Measurements from ENCODE around the gene DNAL1. TPM values are rescaled to one million over a fixed set of nuclear protein-coding genes. Genes with fewer than 3 reads are reported as not detected.

The DNAL1 gene
- total and polyA plus RNA-seq, 2 of the 4 experiments (the other 2 are of a cell fraction), result 4.5 to 5.4 TPM

DNA sequence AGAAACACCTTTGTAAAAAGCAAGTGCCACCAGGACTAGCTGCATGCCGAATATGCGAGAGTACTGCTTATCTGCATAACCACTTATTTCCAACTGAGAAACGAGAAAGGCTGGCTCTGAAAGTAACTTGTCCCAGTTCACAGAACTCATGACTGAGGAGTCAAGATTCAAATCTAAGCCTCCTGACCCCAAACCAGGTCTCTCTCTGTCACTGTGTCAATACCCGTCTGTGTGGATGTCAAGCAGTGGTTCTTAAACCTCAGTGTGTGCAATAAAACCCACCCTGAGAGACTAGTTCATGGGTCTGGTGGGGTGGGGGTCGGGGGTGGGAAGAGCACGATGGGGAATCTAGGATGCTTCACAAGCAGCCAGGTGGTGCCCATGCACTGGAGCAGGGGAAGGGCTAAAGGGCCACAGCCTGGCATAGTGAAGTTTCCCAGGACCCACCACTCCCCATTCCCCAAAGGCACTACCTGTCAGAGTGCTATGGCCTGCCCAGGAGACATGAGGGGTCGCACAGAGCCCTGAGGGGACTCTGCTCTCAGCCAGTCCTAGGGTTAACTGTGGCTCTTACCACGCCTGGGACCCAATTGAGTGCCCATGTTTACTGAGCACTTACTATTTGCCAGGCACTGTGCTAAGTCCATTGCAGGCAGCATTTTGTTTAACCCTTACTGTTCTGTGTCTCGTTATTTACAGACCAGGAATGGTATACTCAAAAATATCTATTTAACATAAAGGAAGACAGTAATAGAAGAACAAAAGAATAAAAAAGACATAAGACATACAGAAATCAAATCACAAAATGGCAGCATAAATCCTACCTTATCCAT lies 102.8 kb downstream of the DNAL1 start:
- no peak for ATAC-seq (ENCODE audit: low read depth)
- H4K20me1 ChIP-seq (ENCODE audit: insufficient read depth, low read length), result peaks cover 99% of the 10 kb centered on the region
- in situ Hi-C loops (cut with MboI; ENCODE audit: low sequenced_read_pairs), result no loop called here
- TF ChIP-seq, protein P1, sequence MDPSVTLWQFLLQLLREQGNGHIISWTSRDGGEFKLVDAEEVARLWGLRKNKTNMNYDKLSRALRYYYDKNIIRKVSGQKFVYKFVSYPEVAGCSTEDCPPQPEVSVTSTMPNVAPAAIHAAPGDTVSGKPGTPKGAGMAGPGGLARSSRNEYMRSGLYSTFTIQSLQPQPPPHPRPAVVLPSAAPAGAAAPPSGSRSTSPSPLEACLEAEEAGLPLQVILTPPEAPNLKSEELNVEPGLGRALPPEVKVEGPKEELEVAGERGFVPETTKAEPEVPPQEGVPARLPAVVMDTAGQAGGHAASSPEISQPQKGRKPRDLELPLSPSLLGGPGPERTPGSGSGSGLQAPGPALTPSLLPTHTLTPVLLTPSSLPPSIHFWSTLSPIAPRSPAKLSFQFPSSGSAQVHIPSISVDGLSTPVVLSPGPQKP (IDR thresholded peaks at IDR 0.05; ENCODE audit: borderline replicate concordance, low read depth, low read length), result no peak
- TF ChIP-seq MAZ (IDR thresholded peaks at IDR 0.05; ENCODE audit: borderline replicate concordance, low read depth, low read length) (no peak), NFE2L2 (IDR thresholded peaks at IDR 0.05; ENCODE audit: low read depth, low read length) (no peak), CEBPB (IDR thresholded peaks at IDR 0.05; ENCODE audit: low read depth, low read length) (no peak), FOS (IDR thresholded peaks at IDR 0.05; ENCODE audit: low read depth, low read length) (no peak), RCOR1 (IDR thresholded peaks at IDR 0.05; ENCODE audit: insufficient replicate concordance, low read length) (no peak), BHLHE40 (IDR thresholded peaks at IDR 0.05; ENCODE audit: low read depth, low read length) (no peak), CHD1 (IDR thresholded peaks at IDR 0.05; ENCODE audit: low read depth, low read length) (no peak), SMC3 (IDR thresholded peaks at IDR 0.05; ENCODE audit: low read depth, low read length) (no peak), POLR2A (IDR thresholded peaks at IDR 0.05; ENCODE audit: low read depth, low read length) (no peak), RFX5 (IDR thresholded peaks at IDR 0.05; ENCODE audit: low read depth, low read length) (no peak), MAFK (IDR thresholded peaks at IDR 0.05; ENCODE audit: low read depth, low read length) (no peak), RAD21 (IDR thresholded peaks at IDR 0.05; ENCODE audit: low read length) (no peak), MXI1 (IDR thresholded peaks at IDR 0.05; ENCODE audit: borderline replicate concordance, low read depth, low read length) (no peak)
- TF ChIP-seq, protein P2, sequence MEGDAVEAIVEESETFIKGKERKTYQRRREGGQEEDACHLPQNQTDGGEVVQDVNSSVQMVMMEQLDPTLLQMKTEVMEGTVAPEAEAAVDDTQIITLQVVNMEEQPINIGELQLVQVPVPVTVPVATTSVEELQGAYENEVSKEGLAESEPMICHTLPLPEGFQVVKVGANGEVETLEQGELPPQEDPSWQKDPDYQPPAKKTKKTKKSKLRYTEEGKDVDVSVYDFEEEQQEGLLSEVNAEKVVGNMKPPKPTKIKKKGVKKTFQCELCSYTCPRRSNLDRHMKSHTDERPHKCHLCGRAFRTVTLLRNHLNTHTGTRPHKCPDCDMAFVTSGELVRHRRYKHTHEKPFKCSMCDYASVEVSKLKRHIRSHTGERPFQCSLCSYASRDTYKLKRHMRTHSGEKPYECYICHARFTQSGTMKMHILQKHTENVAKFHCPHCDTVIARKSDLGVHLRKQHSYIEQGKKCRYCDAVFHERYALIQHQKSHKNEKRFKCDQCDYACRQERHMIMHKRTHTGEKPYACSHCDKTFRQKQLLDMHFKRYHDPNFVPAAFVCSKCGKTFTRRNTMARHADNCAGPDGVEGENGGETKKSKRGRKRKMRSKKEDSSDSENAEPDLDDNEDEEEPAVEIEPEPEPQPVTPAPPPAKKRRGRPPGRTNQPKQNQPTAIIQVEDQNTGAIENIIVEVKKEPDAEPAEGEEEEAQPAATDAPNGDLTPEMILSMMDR (conservative IDR thresholded peaks at IDR 0.05; ENCODE audit: low read depth, low read length), result no peak

More for the DNA sequence above, 102.8 kb downstream of the DNAL1 start:
- no TSS peak for BruUV-seq (replicated peaks)
- 74% methylated on average over 3 of the region's 9 CpGs; no CpG with 5 or more reads in 1 of the 2 experiments for WGBS, 2 experiments (ENCODE audit: extremely low coverage in 2 of 2, insufficient read length in 1 of 2)
- Histone ChIP-seq H4K8ac (ENCODE audit: low read depth in 2 of 2, low read length in 2 of 2) (no peak overlapping the region), H3K18ac (ENCODE audit: low read depth, low read length) (no peak overlapping the region), H3K36me3 (ENCODE audit: control insufficient read depth, insufficient read depth, low read length) (no peaks in the 10 kb centered on the region; the same call in 1 of the 2 replicates), H3K56ac (ENCODE audit: extremely low read depth, insufficient read depth, low read length) (no peak overlapping the region), H3K4me3 (ENCODE audit: insufficient read depth, low read depth, low read length) (no peak overlapping the region), H2AK9ac (replicated peaks; ENCODE audit: low read depth, low read length, poor library complexity) (no peak overlapping the region), H2BK5ac (ENCODE audit: low read depth, low read length, poor library complexity, severe bottlenecking) (no peak overlapping the region), H2BK15ac (ENCODE audit: low read depth, low read length) (no peak overlapping the region), H2AFZ (replicated peaks; ENCODE audit: low read length, poor library complexity) (no peak overlapping the region), H3K79me1 (ENCODE audit: low read depth in 1 of 2, low read length in 2 of 2) (peaks cover 29 to 98% of the 10 kb centered on the region in 2 experiments), H3K4me1 (ENCODE audit: control insufficient read depth, insufficient read depth, low read length) (peaks cover 60% of the 10 kb centered on the region), H3K9me3 (ENCODE audit: control insufficient read depth, insufficient read depth, low read length) (no peaks in the 10 kb centered on the region), H3K9ac (ENCODE audit: low read depth, low read length) (no peak overlapping the region), H4K5ac (ENCODE audit: low read depth, low read length) (no peak overlapping the region), H2BK120ac (ENCODE audit: low read depth, low read length) (no peak overlapping the region), H3K4me2 (ENCODE audit: low read depth, low read length) (no peak overlapping the region), H2AK5ac (ENCODE audit: low read depth, low read length) (no peak overlapping the region; the same call in 1 of the 2 replicates), H3K27me3 (ENCODE audit: control insufficient read depth, insufficient read depth, low read length) (no peaks in the 10 kb centered on the region), H3K14ac (replicated peaks; ENCODE audit: low read depth, low read length) (no peak overlapping the region), H3K27ac (ENCODE audit: insufficient read depth, low read length) (no peak overlapping the region), H4K91ac (ENCODE audit: insufficient read depth, low read depth, low read length) (no peak overlapping the region), H3K4ac (ENCODE audit: low read depth, low read length) (no peak overlapping the region), H3K9me1 (ENCODE audit: insufficient read depth, low read length) (peaks cover 64% of the 10 kb centered on the region), H3K23ac (ENCODE audit: low read depth, low read length) (0 out of 2 replicates have a peak overlapping the region, but pooled peaks have one; percentile 42), H2BK20ac (ENCODE audit: low read depth, low read length) (no peak overlapping the region)
- no peak for DNase-seq
- CTCF ChIA-PET, result no interaction called here
- intact Hi-C loops (cut with micrococcal nuclease), result no loop called here
- POLR2A ChIA-PET (ENCODE audit: unreplicated experiment), result no interaction called here
- dilution Hi-C loops (cut with HindIII; ENCODE audit: low sequenced_read_pairs, unreplicated experiment), result no loop called here

All from IMR-90 (cell line).